Neutrophil (primary cell): ENCODE measurements around the gene SH3RF3.

Source experiments
- H3K27ac ChIP-seq: fragments of 200-600 bp; sonication (generic); 2 replicates; pipeline ENCODE4 v1.5.1; 2016; ENCODE audit warnings: mild to moderate bottlenecking, moderate library complexity
- H3K27me3 ChIP-seq: fragments of 200-600 bp; sonication (generic); 2 replicates; pipeline ENCODE4 v1.6.0; 2016; ENCODE audit warnings: mild to moderate bottlenecking
- H3K36me3 ChIP-seq: fragments of 200-600 bp; sonication (generic); 2 replicates; pipeline ENCODE4 v1.5.1; 2017
- H3K4me1 ChIP-seq, 2 experiments: fragments of 200-600 bp in 1 of 2; sonication (generic) in 1 of 2; 1 replicate in 1 of 2; 2 replicates in 1 of 2; pipeline versions ENCODE4 v1.5.1 to v1.6.1; 2013 to 2016; ENCODE audit warnings: low read depth in 1 of 2, low read length in 1 of 2, mild to moderate bottlenecking in 1 of 2, moderate library complexity in 1 of 2; ENCODE audit not compliant: control insufficient read depth in 1 of 2, insufficient read depth in 1 of 2
- H3K4me3 ChIP-seq, 2 experiments: fragments of 200-600 bp in 1 of 2; sonication (generic) in 1 of 2; 1 replicate in 1 of 2; 2 replicates in 1 of 2; pipeline ENCODE4 v1.5.1; 2013 to 2016; ENCODE audit warnings: low read depth in 1 of 2, low read length in 1 of 2, mild to moderate bottlenecking in 1 of 2, moderate library complexity in 1 of 2
- H3K9me3 ChIP-seq: fragments of 200-600 bp; sonication (generic); 2 replicates; pipeline ENCODE4 v1.5.1; 2016
- CTCF ChIP-seq: fragments of 200-600 bp; sonication (generic); IDR thresholded peaks from 2 replicates; pipeline ENCODE4 v1.5.1; 2016; ENCODE audit warnings: antibody characterized with exemption

The SH3RF3 gene

GRCh38 chr2:109242654-109243331 lies 113.8 kb downstream of the SH3RF3 start:
- Histone ChIP-seq H3K9me3 (no peaks in the 10 kb centered on the region), H3K27me3 (no peaks in the 10 kb centered on the region), H3K4me1 (peaks cover 78 to 87% of the 10 kb centered on the region in 2 experiments), H3K27ac (peak overlapping the region; percentile 92), H3K36me3 (no peaks in the 10 kb centered on the region), H3K4me3 (no peak overlapping the region)
- no peak for TF ChIP-seq CTCF

GRCh38 chr2:109243526-109244303 lies 114.7 kb downstream of the SH3RF3 start:
- no peaks in the 10 kb centered on the region for H3K9me3 ChIP-seq
- peaks cover 72 to 79% of the 10 kb centered on the region in 2 experiments for H3K4me1 ChIP-seq
- no peak overlapping the region for H3K4me3 ChIP-seq
- H3K27me3 ChIP-seq: no peaks in the 10 kb centered on the region
- H3K36me3 ChIP-seq: no peaks in the 10 kb centered on the region
- TF ChIP-seq CTCF: no peak
- peak overlapping the region; percentile 92 for H3K27ac ChIP-seq

GRCh38 chr2:109244304-109244582 lies 115.2 kb downstream of the SH3RF3 start:
- no peaks in the 10 kb centered on the region for H3K9me3 ChIP-seq
- no peaks in the 10 kb centered on the region for H3K36me3 ChIP-seq
- H3K27ac ChIP-seq: peak overlapping the region; percentile 92
- H3K27me3 ChIP-seq: no peaks in the 10 kb centered on the region
- peaks cover 72 to 73% of the 10 kb centered on the region in 2 experiments for H3K4me1 ChIP-seq
- H3K4me3 ChIP-seq: no peak overlapping the region
- TF ChIP-seq CTCF: no peak

- no peak for TF ChIP-seq CTCF
- H3K9me3 ChIP-seq: no peaks in the 10 kb centered on the region
- no peak overlapping the region for H3K4me3 ChIP-seq
- peaks cover 67 to 68% of the 10 kb centered on the region in 2 experiments for H3K4me1 ChIP-seq
- H3K27ac ChIP-seq: no peak overlapping the region
- no peaks in the 10 kb centered on the region for H3K36me3 ChIP-seq
- no peaks in the 10 kb centered on the region for H3K27me3 ChIP-seq
Measured at GRCh38 chr2:109244750-109245382, 115.9 kb downstream of the SH3RF3 start.

GRCh38 chr2:109246176-109246575 lies 117.2 kb downstream of the SH3RF3 start:
- Histone ChIP-seq H3K27ac (no peak overlapping the region), H3K9me3 (no peaks in the 10 kb centered on the region), H3K4me1 (peaks cover 54 to 56% of the 10 kb centered on the region in 2 experiments), H3K27me3 (no peaks in the 10 kb centered on the region), H3K4me3 (no peak overlapping the region), H3K36me3 (no peaks in the 10 kb centered on the region)
- no peak for TF ChIP-seq CTCF
